HG03135 (cell line): ENCODE measurements around the gene CTNNA2.

Experiments used
- ATAC-seq: cut with Tn5 transposase; IDR thresholded peaks from one replicate; pipeline ENCODE4 v1.9.1; 2021; ENCODE audit warnings: mild to moderate bottlenecking, moderate library complexity; ENCODE audit not compliant: unreplicated experiment

CTNNA2 gene

GRCh38 chr2:80621656-80622055, 1108.8 kb downstream of the CTNNA2 start:
- ATAC-seq: no peak

GRCh38 chr2:80624062-80624461, 1111.2 kb downstream of the CTNNA2 start:
- ATAC-seq: no peak

DNA sequence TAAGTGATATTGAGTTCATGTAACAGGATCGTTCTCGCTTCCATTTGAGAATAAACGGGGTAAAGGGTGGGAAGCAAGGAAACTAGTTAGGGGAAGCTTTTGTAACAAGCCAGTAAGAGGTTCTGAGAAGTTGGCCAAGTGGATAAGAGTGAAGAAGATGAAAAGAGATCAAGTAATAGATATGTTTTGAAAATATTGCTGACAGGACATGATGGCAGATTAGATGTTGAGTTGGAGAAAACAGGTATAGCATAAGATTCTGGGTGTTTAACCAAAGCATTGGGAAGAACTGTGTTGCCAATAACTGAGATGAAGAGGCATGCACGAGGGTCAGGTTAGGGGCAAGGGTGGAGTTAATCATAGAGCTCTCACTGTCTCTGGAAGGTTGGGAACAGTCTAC, 1121.7 kb downstream of the CTNNA2 start:
- no peak for ATAC-seq

DNA sequence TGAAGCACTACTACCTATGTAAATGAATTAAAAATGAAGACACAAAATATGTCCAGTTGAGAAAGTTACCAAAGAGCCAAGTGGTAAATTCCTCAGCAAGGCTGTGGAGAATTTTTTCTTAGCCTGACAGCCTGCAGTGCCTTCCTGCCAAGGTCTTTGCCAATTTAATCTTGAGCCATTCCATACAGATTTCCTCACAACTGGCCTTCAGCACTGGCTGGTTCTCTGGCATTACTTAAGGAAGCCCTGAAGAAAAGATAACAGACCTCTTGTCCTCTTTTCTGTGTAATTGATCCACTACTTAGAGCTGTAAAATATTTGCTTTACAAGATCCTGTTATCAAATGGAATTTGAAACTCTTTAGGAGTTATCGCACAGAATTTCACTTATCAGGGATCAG, 1125.9 kb downstream of the CTNNA2 start:
- ATAC-seq: no peak

GRCh38 chr2:80642465-80642864, 1129.6 kb downstream of the CTNNA2 start:
- ATAC-seq: no peak

DNA sequence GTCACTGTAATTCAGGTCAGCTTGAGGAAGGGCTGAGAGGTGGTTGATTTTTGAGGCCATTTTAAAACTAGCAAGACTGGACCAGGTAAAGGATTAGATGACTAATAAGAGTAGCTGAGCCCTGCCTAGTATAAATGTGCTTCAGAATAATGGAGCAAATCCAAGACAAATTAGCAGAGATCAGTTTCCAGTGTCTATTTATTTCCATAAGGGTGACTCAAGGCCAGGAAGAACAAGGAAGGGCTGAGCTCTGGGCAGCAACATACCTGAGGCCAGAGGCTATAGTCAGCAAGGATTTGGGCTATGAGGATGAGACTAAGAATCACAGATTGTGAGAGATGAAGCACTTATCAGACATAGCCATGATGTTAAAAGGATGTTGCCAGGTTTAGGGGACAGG, 1130.7 kb downstream of the CTNNA2 start:
- no peak for ATAC-seq

DNA sequence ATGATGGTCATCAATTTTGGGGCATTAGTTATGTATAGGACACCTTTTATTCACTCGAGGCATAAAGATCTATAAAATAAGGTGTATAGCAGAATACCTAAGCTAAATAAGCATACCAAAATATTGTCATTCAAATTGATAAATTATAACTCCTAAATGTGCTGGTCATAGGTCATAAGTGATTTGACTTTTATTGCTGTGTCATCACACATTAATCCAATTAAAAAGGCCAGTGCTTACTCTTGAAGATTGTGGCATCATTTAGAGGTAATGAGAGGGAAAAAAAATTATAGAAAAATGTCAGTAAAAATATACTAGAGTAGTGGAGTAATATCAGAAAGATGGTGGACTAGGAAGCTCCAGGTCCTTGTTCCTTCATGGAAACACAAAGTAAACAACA, 1138.6 kb downstream of the CTNNA2 start:
- no peak for ATAC-seq

DNA sequence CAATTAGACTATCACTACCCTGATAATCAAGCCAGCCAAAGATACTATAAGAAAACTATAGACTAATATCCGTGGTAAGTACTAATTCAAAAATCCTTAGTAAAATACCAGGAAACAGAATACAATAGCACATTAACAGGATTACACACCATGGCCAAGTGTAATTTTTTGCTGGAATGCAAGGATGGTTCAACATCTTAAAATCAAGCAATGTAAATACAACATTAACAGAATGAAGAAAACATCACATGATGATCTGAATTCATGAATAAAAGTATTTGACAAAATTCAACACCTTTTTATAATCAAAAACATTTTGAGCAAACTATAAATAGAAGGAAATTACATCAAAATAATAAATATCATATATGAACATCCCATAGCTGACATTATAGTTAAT, 1142.4 kb downstream of the CTNNA2 start:
- no peak for ATAC-seq

DNA sequence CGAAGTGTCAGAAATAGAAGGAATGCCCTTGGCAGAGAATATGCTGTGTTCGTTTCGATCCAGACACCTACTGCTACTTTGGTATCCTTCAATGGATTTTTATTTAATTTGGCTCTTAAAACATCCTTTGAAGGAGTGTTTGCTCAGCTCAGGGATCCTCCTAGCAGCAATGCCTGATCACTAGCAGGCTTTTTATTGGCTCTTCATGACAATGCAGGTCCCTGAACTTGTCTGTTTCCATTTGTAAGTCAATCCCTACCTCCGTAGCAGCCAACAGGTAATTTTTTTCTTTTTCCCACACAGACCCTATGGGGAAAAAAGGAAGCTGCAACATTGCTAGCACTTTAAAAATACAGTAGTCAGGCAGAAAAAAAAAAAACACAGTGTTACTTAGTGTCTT, 1157.9 kb downstream of the CTNNA2 start:
- no peak for ATAC-seq

DNA sequence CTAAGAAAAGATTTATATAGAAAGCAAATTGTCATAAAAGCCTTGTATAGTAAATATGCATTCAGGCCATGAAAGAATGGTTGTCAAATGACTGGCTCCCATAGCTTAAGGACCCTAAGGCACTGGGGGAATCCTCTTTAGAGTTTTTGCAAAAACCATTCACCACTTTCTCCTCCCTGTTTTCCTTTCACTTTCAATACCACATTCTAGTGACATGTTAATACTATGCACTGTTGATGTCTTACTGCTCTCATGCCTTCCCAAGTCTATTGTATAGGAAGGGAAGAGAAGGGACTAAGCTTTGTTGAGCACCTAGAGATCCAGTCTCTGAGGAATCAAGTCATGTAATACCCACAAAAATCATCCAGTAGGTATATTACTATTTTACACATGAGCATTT, 1174.7 kb downstream of the CTNNA2 start:
- ATAC-seq: no peak

DNA sequence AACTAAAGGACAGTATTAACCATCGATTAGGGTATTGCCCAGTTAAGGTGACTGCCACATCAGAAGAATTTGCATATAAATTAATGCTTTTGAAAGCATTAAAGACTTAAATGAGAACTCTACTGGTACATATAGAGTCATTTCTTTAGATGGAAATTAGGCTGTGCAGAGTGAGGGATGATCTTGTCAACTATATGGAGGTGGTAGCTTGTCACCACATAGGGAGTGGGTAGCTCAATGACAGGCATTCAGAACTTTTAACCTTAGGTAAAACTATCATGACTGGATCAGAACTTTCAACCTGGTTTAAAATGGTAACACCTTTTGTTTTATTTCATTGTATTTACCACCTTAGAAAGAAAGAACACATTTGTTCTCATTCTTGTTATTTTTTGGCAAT, 1176.3 kb downstream of the CTNNA2 start:
- ATAC-seq: no peak
